GM12873 (cell line): ENCODE results near the gene CMKLR1.

Experiments
- TF ChIP-seq, protein P1 (sequence below): IDR thresholded peaks from 2 replicates; pipeline ENCODE4 v1.5.1; 2012; ENCODE audit warnings: low read depth, mild to moderate bottlenecking, moderate library complexity, low read length, control low read depth; ENCODE audit not compliant: insufficient read depth; ENCODE audit errors: missing control alignments

CMKLR1 gene

DNA sequence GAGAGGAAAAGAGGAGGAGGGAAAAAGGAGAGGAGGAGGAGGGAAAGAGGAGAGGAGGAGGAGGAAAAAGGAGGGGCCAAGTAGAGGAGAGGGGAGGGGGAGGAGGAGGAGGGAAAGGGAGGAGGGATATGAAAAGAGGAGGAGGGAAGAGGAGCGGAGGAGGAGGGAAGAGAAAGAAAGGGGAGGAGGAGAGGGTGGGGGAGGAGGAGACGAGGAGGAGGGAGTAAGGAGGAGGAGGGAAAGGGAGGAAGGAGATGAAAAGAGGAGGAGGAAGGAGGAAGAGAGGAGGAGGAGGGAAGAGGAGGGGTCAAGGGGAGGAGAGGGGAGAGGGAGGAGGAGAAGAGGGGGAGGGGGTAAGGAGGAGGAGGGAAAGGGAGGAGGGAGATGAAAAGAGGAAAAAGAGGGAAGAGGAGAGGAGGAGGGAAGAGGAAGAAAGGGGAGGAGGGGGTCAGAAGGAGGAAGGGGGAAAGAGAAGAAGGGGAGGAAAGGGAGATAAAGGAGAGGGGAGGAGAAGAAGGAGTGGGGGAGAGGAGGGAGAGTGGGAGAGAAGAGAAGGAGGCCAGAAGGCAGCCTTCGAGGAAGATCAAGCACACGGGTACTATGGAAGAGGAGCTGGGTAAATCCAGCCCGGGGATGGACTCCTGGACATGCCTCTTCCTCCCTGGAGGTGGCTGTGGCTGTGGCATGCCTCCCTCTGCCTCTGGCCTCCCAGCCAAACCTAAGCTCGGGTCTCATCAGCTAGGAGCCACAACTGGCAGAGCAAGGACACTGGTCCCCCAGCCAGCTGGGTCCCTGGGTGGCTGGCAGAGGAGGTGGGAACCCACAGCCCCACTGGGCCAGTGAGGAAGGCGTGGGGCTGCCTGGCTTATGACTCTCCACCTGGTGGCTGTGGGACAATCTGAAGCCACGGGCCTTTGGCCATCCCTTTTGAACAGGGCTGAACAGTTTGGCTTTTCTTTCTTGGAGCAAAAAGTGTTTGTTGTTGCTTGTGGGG lies 3.0 kb upstream of the CMKLR1 start:
- TF ChIP-seq, protein P1, sequence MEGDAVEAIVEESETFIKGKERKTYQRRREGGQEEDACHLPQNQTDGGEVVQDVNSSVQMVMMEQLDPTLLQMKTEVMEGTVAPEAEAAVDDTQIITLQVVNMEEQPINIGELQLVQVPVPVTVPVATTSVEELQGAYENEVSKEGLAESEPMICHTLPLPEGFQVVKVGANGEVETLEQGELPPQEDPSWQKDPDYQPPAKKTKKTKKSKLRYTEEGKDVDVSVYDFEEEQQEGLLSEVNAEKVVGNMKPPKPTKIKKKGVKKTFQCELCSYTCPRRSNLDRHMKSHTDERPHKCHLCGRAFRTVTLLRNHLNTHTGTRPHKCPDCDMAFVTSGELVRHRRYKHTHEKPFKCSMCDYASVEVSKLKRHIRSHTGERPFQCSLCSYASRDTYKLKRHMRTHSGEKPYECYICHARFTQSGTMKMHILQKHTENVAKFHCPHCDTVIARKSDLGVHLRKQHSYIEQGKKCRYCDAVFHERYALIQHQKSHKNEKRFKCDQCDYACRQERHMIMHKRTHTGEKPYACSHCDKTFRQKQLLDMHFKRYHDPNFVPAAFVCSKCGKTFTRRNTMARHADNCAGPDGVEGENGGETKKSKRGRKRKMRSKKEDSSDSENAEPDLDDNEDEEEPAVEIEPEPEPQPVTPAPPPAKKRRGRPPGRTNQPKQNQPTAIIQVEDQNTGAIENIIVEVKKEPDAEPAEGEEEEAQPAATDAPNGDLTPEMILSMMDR, result no peak

- TF ChIP-seq, protein P1, result no peak
Measured at GRCh38 chr12:108341356-108341755, 2.2 kb upstream of the CMKLR1 start.

- TF ChIP-seq, protein P1, result no peak
Measured at GRCh38 chr12:108340037-108340436, 926 bp upstream of the CMKLR1 start.

DNA sequence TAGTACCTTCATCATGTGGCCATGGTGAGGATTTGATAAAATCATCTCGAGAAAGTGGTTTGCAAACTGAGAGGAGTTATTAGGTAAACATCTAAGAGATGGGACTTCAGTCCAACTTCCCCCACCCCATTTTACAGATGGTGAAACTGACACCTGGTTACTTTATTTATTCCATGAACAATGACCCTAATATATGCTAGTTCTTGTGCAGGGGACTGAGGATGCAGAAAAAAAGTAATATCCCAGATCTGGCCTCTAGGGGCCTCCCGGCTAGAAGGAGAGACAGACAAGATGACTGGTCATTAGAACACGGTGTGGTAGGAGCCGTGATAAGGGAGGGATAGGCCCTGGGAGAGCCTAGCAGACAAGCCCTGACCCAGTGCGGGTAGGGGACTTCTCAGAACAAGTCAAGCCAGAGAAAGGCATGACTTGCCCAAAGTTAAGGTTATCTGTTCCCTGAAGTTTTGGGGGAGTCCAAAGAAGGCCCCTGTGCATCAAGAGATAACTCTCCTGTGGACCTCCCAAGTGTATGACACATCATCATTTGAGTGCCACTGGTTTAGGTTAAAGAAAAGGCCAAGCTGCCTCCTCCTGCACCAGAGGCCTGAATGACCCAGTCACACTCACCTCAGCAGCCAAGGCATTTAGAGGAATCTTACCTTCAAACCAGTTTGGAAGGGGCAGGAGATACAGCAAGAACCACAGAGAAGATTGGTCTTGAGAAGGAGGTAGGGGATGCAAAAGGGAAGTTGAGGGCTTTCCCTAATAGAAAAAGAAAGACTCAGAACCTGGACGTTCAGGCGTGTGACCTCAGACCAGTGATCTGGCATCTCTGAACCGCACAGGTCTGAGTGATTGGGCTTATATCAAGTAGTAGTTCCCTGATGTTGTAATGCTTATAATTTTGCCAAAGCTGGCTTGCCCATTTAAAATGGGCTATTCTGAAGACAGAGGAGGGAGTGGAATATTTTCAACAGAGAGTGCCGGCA lies 1.6 kb downstream of the CMKLR1 start:
- TF ChIP-seq, protein P1, result peak; percentile 70

DNA sequence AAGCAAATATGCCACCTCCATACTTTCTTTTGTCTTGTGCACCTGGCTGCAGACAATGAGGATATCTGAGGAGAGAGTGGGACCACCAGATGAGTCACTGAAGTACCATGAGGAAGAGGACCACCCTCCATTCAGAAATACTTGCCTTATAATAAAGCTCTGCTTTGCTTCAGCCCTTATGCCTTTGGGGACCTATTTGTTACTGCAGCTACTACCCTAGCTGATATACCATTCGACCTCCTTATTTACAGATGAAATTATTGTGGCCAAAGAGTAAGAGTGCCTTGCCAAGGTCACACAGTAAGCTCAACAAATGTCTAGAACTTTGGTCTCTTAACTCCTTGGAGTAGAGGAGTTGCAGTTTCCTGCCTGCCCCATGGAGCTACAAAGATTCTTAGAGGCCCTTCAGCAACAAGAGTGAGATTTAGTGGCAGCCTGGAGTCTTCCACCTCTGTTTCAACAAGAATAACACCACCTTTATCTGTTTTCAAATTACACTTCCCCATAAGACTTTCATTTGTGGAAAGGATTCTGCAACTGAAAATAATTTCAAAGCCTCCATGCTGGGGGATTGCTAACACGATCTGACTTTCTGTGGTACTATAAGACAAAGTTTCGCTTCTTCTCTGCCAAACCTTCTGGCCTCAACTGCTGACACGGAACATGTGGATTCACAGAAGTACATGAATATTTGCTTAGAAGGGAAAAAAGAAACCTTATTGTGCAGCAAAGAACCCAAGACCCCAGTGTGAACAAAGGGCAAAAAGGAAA lies 3.6 kb downstream of the CMKLR1 start:
- TF ChIP-seq, protein P1, result no peak

DNA sequence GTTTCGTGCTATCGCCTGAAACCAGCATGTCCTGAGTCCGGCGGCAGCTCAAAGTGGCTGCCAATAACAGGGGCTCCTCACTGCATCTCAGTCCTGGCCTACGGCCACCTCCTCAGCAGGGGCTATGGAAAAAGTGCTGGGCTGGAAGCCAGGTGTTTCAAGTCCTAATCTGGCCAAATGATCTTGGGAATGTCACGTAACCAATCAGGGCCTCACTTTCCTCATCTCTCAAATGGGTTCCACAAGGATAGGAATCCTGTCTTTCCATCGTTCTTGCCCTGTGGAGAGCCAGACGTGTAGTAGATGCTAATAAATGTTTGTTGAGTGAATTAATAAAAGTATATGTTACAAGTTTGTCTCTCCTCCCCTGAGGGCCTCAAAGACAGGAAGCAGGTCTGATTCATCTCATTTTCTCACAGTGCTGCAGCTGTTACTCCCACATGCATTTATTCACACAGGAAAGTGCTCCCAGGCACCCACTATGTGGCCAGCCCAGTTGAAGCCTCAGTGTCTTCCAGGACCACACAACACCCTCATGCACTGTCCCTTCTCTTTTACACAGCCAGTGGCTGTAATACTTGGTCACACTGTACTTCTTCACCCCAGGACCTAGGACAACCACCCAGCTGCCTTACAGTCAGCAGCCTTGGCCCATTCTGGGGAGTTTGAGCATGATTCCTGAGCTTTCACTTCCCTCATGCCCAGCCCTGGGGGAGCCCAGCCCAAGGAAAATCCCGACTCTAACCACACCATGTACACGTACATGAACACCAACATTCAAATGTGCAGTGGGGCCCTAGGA lies 5.0 kb downstream of the CMKLR1 start:
- TF ChIP-seq, protein P1, result no peak
